Measurements from ENCODE around the gene CCDC89.

GRCh38 chr11:85658180-85658579 lies 27.8 kb downstream of the CCDC89 start:
- TF ChIP-seq, protein P1, sequence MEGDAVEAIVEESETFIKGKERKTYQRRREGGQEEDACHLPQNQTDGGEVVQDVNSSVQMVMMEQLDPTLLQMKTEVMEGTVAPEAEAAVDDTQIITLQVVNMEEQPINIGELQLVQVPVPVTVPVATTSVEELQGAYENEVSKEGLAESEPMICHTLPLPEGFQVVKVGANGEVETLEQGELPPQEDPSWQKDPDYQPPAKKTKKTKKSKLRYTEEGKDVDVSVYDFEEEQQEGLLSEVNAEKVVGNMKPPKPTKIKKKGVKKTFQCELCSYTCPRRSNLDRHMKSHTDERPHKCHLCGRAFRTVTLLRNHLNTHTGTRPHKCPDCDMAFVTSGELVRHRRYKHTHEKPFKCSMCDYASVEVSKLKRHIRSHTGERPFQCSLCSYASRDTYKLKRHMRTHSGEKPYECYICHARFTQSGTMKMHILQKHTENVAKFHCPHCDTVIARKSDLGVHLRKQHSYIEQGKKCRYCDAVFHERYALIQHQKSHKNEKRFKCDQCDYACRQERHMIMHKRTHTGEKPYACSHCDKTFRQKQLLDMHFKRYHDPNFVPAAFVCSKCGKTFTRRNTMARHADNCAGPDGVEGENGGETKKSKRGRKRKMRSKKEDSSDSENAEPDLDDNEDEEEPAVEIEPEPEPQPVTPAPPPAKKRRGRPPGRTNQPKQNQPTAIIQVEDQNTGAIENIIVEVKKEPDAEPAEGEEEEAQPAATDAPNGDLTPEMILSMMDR (IDR thresholded peaks at IDR 0.05 in 2 of 3, conservative IDR thresholded peaks at IDR 0.05 in 1 of 3; ENCODE audit: control insufficient read depth in 2 of 3, extremely low read depth in 1 of 3, insufficient read depth in 1 of 3, low read depth in 3 of 3, low read length in 3 of 3) = no peak
- TF ChIP-seq EZH2 (IDR thresholded peaks at IDR 0.05; ENCODE audit: borderline replicate concordance, control insufficient read depth, low read depth, low read length) = no peak
- no peak for TF ChIP-seq TAF1 (IDR thresholded peaks at IDR 0.05; ENCODE audit: borderline replicate concordance, low read depth, low read length)
- TF ChIP-seq CREM (IDR thresholded peaks at IDR 0.05; ENCODE audit: low read depth) = no peak
- no peak for TF ChIP-seq SUZ12 (IDR thresholded peaks at IDR 0.05; ENCODE audit: unreplicated experiment)

Measured in GM12878 (cell line).